RWPE1 (cell line): ENCODE results near the gene AFF4.
"Not testable (repeated sequence)": the region's sequence is repeated elsewhere in the genome, so short reads cannot be mapped to it uniquely, and the experiment has no call there.

Source experiments
- CTCF ChIA-PET: fragments of 350-600 bp; sonication (Branson Sonifier 250); formaldehyde crosslinking; extraction: SDS; loops from one replicate; lab custom pipeline; 2021; lab: Yijun Ruan, JAX
- POLR2A ChIA-PET: fragments of 400-600 bp; formaldehyde crosslinking; extraction: SDS; loops from one replicate; lab custom pipeline; 2020; ENCODE audit warnings: antibody characterized with exemption; ENCODE audit not compliant: low non-redundant PET; lab: Yijun Ruan, JAX
- DNase-seq: peaks from one replicate; pipeline ENCODE4 v3.0.0; 2012; ENCODE audit warnings: low spot score
- H3K27ac ChIP-seq: fragments of 450-650 bp; 2 replicates; pipeline ENCODE4 v1.5.1; 2017
- CTCF ChIP-seq: fragments of 450-650 bp; conservative IDR thresholded peaks from 2 replicates; pipeline ENCODE4 v1.5.1; 2017; ENCODE audit warnings: low read depth, mild to moderate bottlenecking

The AFF4 gene

GRCh38 chr5:132963171-132964104 lies at the start of gene AFF4:
Gene AFF4, minus strand, starts transcription at chr5:132963634. Its CDS starts 26,445 bp downstream, at chr5:132937189.
- CTCF ChIA-PET = interaction anchor here (0.6 to 1.0 kb wide), 2 partner anchors 10 to 14 kb away, joined by 3 to 5 read pairs; no protein-coding TSS in a partner anchor
- POLR2A ChIA-PET = interaction anchor here (0.6 to 4.0 kb wide), 9 partner anchors 12 to 467 kb away, joined by 3 to 21 read pairs (median 4); partner anchors contain the start of gene HSPA4
- TF ChIP-seq CTCF = no peak
- peak within 1 kb of the TSS; percentile 94 for H3K27ac ChIP-seq
- DNase-seq = peak; percentile 96

- ChIA-PET CTCF (interaction anchor here (0.6 kb wide), 1 partner anchor 201 kb away, joined by 4 read pairs; no protein-coding TSS in a partner anchor), POLR2A (interaction anchor here (1.7 kb wide), 1 partner anchor 45 kb away, joined by 7 read pairs; the partner anchor contains the start of gene AFF4)
- DNase-seq, H3K27ac ChIP-seq: not testable (repeated sequence)
Measured at GRCh38 chr5:133008455-133008854, 45.0 kb upstream of the AFF4 start.

GRCh38 chr5:133006653-133007052 lies 43.2 kb upstream of the AFF4 start:
- CTCF ChIA-PET = no interaction called here
- DNase-seq = no peak
- no peak for TF ChIP-seq CTCF
- POLR2A ChIA-PET = no interaction called here
- no peak overlapping the region for H3K27ac ChIP-seq

GRCh38 chr5:132999246-132999645 lies 35.8 kb upstream of the AFF4 start:
- ChIA-PET POLR2A (no interaction called here), CTCF (interaction anchor here (0.6 to 0.7 kb wide), 2 partner anchors 28 to 1752 kb away, joined by 4 to 5 read pairs; no protein-coding TSS in a partner anchor)

GRCh38 chr5:132998556-132998955 lies 35.1 kb upstream of the AFF4 start:
- POLR2A ChIA-PET = no interaction called here
- no peak for TF ChIP-seq CTCF
- no peak for DNase-seq
- no peak overlapping the region for H3K27ac ChIP-seq
- CTCF ChIA-PET = no interaction called here

More at GRCh38 chr5:132999246-132999645, 35.8 kb upstream of the AFF4 start:
- no peak for TF ChIP-seq CTCF
- DNase-seq = no peak
- no peak overlapping the region for H3K27ac ChIP-seq

GRCh38 chr5:132996307-132996706 lies 32.9 kb upstream of the AFF4 start:
- no peak overlapping the region for H3K27ac ChIP-seq
- DNase-seq = no peak
- no peak for TF ChIP-seq CTCF
- POLR2A ChIA-PET = no interaction called here
- CTCF ChIA-PET = no interaction called here
